ENCODE data around the gene SHB.

The SHB gene

DNA sequence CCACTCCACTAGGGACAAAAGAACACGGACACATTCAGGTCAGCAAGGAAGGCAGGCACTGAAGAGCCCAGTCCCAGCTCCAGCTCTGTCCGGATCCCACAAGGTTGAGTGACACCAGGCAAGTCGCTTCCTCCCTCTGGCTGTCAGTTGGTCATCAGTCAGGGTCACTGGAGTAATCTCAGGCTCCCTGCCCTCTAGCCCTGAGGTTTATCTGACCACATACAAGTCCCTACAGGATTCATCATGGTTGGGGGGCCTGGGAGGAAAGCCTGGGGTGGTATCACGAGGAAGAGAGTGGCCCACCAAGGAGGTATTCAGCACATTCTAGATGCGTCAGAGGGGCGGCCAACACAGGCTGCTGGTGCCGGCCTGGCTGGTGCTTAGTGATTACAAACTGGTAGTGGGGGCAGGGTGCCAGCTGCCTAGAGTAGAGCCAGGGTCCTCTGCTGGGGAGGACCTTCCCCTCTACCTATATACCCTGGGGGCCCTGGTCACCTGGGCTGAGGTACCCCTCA is 81.5 kb downstream of the SHB start:
- Mint-ChIP-seq H3K36me3 (no peaks in the 10 kb centered on the region), H3K27ac (no peak overlapping the region), H3K4me3 (no peak overlapping the region), H3K4me1 (no peaks in the 10 kb centered on the region), H3K9me3 (no peaks in the 10 kb centered on the region), H3K27me3 (no peaks in the 10 kb centered on the region)

DNA sequence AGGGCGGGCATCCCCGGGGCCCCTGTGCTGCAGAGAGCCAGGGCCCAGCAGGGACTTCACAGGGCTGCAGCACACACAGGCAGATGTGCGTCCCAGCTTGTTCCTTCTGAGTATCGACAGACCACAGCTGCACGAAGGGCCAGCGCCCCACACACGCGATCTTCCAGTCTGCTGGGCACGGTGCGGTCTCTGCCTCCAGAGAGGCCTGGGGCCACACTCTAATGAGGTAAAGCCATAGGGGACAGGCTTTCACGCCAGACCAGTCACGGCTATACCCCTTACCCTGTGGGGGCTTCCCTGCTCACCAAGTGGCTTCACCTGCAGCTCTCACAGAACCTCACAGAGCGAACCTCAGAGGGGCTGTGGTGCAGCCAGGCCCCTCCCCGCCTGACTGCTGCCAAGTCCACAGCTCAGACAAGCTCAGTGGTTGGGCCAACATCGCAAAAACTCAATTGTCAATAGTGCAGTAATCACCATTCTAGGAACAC is 82.2 kb downstream of the SHB start:
- H3K27ac Mint-ChIP-seq = no peak overlapping the region
- H3K36me3 Mint-ChIP-seq = no peaks in the 10 kb centered on the region
- no peaks in the 10 kb centered on the region for H3K27me3 Mint-ChIP-seq
- no peak overlapping the region for H3K4me3 Mint-ChIP-seq
- H3K9me3 Mint-ChIP-seq = no peaks in the 10 kb centered on the region
- H3K4me1 Mint-ChIP-seq = no peaks in the 10 kb centered on the region

- H3K4me1 Mint-ChIP-seq = no peaks in the 10 kb centered on the region
- H3K27ac Mint-ChIP-seq = no peak overlapping the region
- H3K27me3 Mint-ChIP-seq = no peaks in the 10 kb centered on the region
- no peak overlapping the region for H3K4me3 Mint-ChIP-seq
- no peaks in the 10 kb centered on the region for H3K36me3 Mint-ChIP-seq
- no peaks in the 10 kb centered on the region for H3K9me3 Mint-ChIP-seq
These were observed 83.0 kb downstream of the SHB start for GRCh38 chr9:37986001-37986400.

DNA sequence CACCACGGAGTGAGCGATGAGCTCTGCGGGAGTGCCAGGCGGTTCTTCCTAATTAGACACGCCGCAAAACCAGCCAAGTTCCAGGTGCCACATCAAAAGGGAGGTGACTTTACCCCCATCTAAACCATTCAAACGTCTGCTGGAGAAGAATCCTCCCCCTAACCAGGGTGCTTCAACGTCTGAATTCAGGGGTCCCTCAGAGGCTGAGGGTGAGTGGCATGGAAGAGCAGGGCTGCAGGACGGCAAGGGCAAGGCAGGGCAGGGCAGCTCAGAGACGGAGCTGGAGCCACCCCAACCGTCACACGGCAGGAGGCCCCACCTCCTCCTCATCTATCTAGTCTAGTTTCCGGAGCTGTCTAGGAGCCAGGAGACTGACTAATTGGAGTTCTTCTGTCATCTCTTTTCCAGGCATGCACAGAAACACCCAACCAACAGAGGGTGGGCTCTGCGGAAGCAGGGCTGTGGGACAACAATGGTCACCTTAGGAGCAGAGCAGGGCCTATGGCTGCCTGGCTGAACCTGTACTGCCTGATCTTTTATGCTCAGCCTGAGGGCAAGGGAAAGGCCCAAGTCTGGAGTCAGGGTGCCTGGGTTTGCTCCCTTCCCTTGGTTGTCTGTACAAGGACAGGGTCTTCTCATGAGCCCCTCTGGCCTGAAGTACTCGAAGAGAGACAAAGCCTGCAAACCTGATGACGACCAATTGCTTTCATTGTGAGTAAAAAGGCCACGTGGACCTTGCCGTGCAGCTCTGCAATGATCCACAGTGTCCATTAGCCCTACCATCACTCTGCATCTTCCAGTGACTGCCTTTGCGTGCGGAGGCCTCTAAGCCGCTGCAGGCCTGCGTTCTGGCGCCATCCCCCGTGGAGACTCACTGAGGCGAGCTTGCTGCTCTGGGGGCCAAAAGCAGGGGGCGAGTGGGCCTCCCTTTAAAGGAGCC is 84.1 kb downstream of the SHB start:
- Mint-ChIP-seq H3K9me3 (no peaks in the 10 kb centered on the region), H3K27ac (no peak overlapping the region), H3K4me1 (no peaks in the 10 kb centered on the region), H3K27me3 (no peaks in the 10 kb centered on the region), H3K4me3 (no peak overlapping the region), H3K36me3 (no peaks in the 10 kb centered on the region)

- H3K27ac Mint-ChIP-seq = no peak overlapping the region
- no peaks in the 10 kb centered on the region for H3K9me3 Mint-ChIP-seq
- H3K4me3 Mint-ChIP-seq = no peak overlapping the region
- no peaks in the 10 kb centered on the region for H3K27me3 Mint-ChIP-seq
- H3K36me3 Mint-ChIP-seq = no peaks in the 10 kb centered on the region
- no peaks in the 10 kb centered on the region for H3K4me1 Mint-ChIP-seq
These were observed 84.8 kb downstream of the SHB start for GRCh38 chr9:37984278-37984671.

GRCh38 chr9:37983381-37984067 is 85.5 kb downstream of the SHB start:
- H3K27ac Mint-ChIP-seq = no peak overlapping the region
- H3K36me3 Mint-ChIP-seq = no peaks in the 10 kb centered on the region
- no peaks in the 10 kb centered on the region for H3K4me1 Mint-ChIP-seq
- H3K27me3 Mint-ChIP-seq = no peaks in the 10 kb centered on the region
- no peaks in the 10 kb centered on the region for H3K9me3 Mint-ChIP-seq
- no peak overlapping the region for H3K4me3 Mint-ChIP-seq

GRCh38 chr9:37979844-37980243 is 89.2 kb downstream of the SHB start:
- H3K36me3 Mint-ChIP-seq = no peaks in the 10 kb centered on the region
- H3K27me3 Mint-ChIP-seq = no peaks in the 10 kb centered on the region
- no peak overlapping the region for H3K4me3 Mint-ChIP-seq
- H3K9me3 Mint-ChIP-seq = no peaks in the 10 kb centered on the region
- H3K4me1 Mint-ChIP-seq = no peaks in the 10 kb centered on the region
- H3K27ac Mint-ChIP-seq = no peak overlapping the region

DNA sequence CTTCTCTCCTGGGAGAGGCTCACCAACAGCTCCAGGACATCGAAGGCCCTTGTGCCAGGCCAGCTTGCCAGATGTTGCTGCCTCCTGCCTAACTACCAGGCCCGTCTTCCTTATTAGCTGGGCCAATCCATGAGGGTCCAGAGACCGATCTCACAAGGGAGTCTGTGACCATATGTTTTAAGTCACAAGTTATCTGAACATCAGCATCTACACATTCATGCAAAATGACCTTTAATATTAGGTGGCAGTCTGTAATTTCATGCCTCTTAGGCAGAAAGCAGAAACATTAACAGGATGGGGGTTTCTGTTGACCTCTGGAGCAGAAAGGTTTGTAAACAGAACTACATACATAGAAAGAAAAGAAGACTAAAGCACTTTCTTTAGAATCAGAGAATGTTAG is 90.0 kb downstream of the SHB start:
- H3K4me1 Mint-ChIP-seq = no peaks in the 10 kb centered on the region
- H3K27ac Mint-ChIP-seq = peak overlapping the region; percentile 53
- H3K27me3 Mint-ChIP-seq = no peaks in the 10 kb centered on the region
- no peak overlapping the region for H3K4me3 Mint-ChIP-seq
- no peaks in the 10 kb centered on the region for H3K36me3 Mint-ChIP-seq
- H3K9me3 Mint-ChIP-seq = no peaks in the 10 kb centered on the region

- H3K4me1 Mint-ChIP-seq = no peaks in the 10 kb centered on the region
- H3K4me3 Mint-ChIP-seq = no peak overlapping the region
- H3K27me3 Mint-ChIP-seq = no peaks in the 10 kb centered on the region
- no peaks in the 10 kb centered on the region for H3K9me3 Mint-ChIP-seq
- no peaks in the 10 kb centered on the region for H3K36me3 Mint-ChIP-seq
- H3K27ac Mint-ChIP-seq = no peak overlapping the region
These were observed 90.6 kb downstream of the SHB start for GRCh38 chr9:37978481-37978864.

GRCh38 chr9:37977851-37978480 is 91.1 kb downstream of the SHB start:
- Mint-ChIP-seq H3K9me3 (no peaks in the 10 kb centered on the region), H3K27ac (no peak overlapping the region), H3K4me1 (no peaks in the 10 kb centered on the region), H3K27me3 (no peaks in the 10 kb centered on the region), H3K4me3 (no peak overlapping the region), H3K36me3 (no peaks in the 10 kb centered on the region)

GRCh38 chr9:37976714-37977477 is 92.1 kb downstream of the SHB start:
- no peaks in the 10 kb centered on the region for H3K9me3 Mint-ChIP-seq
- no peaks in the 10 kb centered on the region for H3K36me3 Mint-ChIP-seq
- no peak overlapping the region for H3K27ac Mint-ChIP-seq
- H3K4me1 Mint-ChIP-seq = no peaks in the 10 kb centered on the region
- H3K27me3 Mint-ChIP-seq = no peaks in the 10 kb centered on the region
- H3K4me3 Mint-ChIP-seq = no peak overlapping the region

GRCh38 chr9:37975639-37976038 is 93.4 kb downstream of the SHB start:
- H3K4me3 Mint-ChIP-seq = no peak overlapping the region
- H3K27ac Mint-ChIP-seq = no peak overlapping the region
- H3K4me1 Mint-ChIP-seq = no peaks in the 10 kb centered on the region
- no peaks in the 10 kb centered on the region for H3K36me3 Mint-ChIP-seq
- H3K9me3 Mint-ChIP-seq = no peaks in the 10 kb centered on the region
- H3K27me3 Mint-ChIP-seq = no peaks in the 10 kb centered on the region

DNA sequence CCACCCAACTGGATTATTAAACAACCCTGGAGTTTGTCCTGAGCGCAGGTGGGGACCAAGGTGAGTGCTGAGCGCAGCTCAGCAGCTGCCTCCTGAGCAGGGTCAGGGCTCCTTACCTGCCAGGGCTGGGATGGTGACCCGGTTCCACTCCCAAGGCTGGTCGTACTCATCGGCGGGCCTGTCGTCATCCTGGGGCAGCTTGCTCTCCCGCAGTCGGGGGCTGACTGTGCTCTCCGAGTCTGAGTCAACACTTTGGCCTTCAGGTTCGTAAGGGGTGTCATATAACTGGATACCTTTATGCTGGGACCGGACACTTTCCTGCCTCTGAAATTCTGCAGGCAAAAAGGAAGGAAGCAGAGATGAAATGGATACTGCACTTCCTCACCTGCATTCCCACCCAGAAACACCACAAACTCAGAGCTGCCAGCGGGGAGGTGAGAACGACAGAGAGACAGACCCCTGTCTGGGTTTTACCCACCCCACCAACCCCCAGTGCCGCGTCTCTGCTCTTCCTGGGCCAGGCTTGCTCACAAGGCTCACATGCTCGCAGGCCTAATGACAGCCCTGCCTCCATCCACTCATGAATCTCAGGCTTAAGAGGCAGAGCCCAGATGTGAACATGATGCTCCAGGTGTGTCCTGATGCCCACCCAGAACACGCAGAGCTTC is 94.4 kb downstream of the SHB start:
- Mint-ChIP-seq H3K4me3 (no peak overlapping the region), H3K27ac (no peak overlapping the region), H3K36me3 (no peaks in the 10 kb centered on the region), H3K4me1 (no peaks in the 10 kb centered on the region), H3K27me3 (no peaks in the 10 kb centered on the region), H3K9me3 (no peaks in the 10 kb centered on the region)

GRCh38 chr9:37972351-37972848 is 96.6 kb downstream of the SHB start:
- H3K4me3 Mint-ChIP-seq = no peak overlapping the region
- no peaks in the 10 kb centered on the region for H3K36me3 Mint-ChIP-seq
- no peaks in the 10 kb centered on the region for H3K27me3 Mint-ChIP-seq
- no peaks in the 10 kb centered on the region for H3K4me1 Mint-ChIP-seq
- H3K9me3 Mint-ChIP-seq = no peaks in the 10 kb centered on the region
- H3K27ac Mint-ChIP-seq = no peak overlapping the region

DNA sequence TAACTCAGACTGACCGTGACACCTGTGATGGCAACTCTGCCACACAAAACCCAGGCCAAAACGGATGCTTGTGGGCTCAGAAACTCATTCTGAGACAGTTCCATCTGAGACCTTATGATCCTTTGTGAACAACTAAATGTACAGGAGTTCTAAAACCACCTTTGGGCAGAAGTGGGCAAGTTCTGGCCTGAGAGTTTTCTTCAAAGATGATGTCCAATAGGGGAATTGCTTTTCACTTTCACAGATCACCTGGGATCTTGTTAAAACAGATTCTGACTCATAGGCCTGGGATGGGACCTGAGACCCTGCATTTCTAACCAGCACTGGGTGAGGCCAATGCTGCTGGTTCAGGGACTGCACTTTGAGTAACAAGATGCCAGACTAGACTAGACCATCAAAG is 97.3 kb downstream of the SHB start:
- no peaks in the 10 kb centered on the region for H3K27me3 Mint-ChIP-seq
- H3K27ac Mint-ChIP-seq = no peak overlapping the region
- H3K9me3 Mint-ChIP-seq = no peaks in the 10 kb centered on the region
- no peaks in the 10 kb centered on the region for H3K36me3 Mint-ChIP-seq
- no peak overlapping the region for H3K4me3 Mint-ChIP-seq
- no peaks in the 10 kb centered on the region for H3K4me1 Mint-ChIP-seq
